GM12873 (cell line): Measurements from ENCODE around the gene SPIN3.

ENCODE experiments used
- CTCF ChIP-seq: IDR thresholded peaks from 2 replicates; pipeline ENCODE4 v1.5.1; 2012; ENCODE audit warnings: low read depth, mild to moderate bottlenecking, moderate library complexity, low read length, control low read depth; ENCODE audit not compliant: insufficient read depth; ENCODE audit errors: missing control alignments

Gene SPIN3

GRCh38 chrX:56974408-56974807, 20.9 kb downstream of the SPIN3 start:
- no peak for TF ChIP-seq CTCF

DNA sequence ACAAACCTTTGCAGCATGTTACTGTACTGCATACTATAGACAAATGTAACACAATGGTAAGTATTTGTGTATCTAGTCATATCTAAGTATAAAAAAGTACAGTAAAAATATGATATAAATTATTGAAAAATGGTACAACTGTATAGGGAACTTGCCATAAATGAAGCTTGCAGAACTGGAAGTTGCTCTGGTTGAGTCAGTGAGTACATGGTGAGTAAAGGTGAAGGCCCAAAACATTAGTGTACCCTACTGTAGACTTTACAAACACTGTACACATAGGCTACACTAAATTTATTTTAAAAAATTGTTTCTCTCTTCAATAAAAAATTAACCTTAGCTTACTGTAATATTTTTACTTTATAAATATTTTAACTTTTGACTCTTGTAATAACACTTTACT, 25.8 kb downstream of the SPIN3 start:
- no peak for TF ChIP-seq CTCF

- no peak for TF ChIP-seq CTCF
Measured at GRCh38 chrX:56968980-56969379, 26.4 kb downstream of the SPIN3 start.

GRCh38 chrX:56963377-56963776, 32.0 kb downstream of the SPIN3 start:
- no peak for TF ChIP-seq CTCF

DNA sequence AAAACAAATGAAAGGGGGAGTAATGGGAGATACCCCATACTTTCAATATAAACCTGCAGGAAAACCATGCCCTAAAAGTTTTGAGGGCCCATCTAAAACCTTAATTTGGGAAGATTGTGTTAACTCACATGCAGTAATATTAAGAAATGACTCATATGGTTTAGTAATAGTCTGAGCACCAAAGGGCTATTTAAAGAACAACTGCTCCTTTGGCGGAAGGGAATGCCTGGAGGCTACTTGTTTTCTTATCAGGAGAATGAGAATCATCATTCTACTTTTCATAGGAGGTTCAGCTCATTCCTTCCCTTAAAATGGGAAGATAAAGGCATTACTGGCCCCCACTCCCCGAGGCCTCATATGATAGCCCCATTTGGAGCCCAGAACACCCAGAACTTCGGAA, 47.6 kb downstream of the SPIN3 start:
- TF ChIP-seq CTCF, result no peak

GRCh38 chrX:56943264-56943663, 52.1 kb downstream of the SPIN3 start:
- TF ChIP-seq CTCF, result no peak
